Peyer's patch (tissue), 4 donors: ENCODE data around the gene AANAT. TPM values are rescaled to one million over a fixed set of nuclear protein-coding genes. Genes with fewer than 3 reads are reported as not detected.

Source experiments
- DNase-seq, 3 donors: peaks; one replicate each; pipeline ENCODE4 v3.0.0-alpha.2; 2017 to 2019
- H3K27ac ChIP-seq, 4 donors: fragments of 200-600 bp; sonication (generic); one replicate each; pipeline ENCODE4 v1.5.1; 2016 to 2019
- H3K27me3 ChIP-seq, 2 donors: fragments of 200-600 bp; sonication (generic); one replicate each; pipeline ENCODE4 v1.5.1; 2019
- H3K36me3 ChIP-seq, 3 donors: fragments of 200-600 bp; sonication (generic); one replicate each; pipeline ENCODE4 v1.5.1; 2016 to 2019
- H3K4me1 ChIP-seq, 4 donors: fragments of 200-600 bp; sonication (generic); one replicate each; pipeline ENCODE4 v1.5.1; 2016 to 2019
- H3K4me3 ChIP-seq, 4 donors: fragments of 200-600 bp; sonication (generic); 1 replicate in 3 of 4; 2 replicates in 1 of 4; pipeline ENCODE4 v1.5.1; 2016 to 2019; ENCODE audit warnings: mild to moderate bottlenecking in 1 of 4
- H3K9me3 ChIP-seq, 4 donors: fragments of 200-600 bp; sonication (generic); one replicate each; pipeline ENCODE4 v1.5.1; 2016 to 2019; ENCODE audit warnings: mild to moderate bottlenecking in 1 of 4
- POLR2A ChIP-seq, 2 donors: fragments of 450-650 bp; IDR thresholded peaks; one replicate each; pipeline ENCODE4 v1.5.1; 2017; ENCODE audit warnings: antibody characterized with exemption in 2 of 2, mild to moderate bottlenecking in 2 of 2, moderate library complexity in 2 of 2
- total RNA-seq, 4 donors: library from RNA; depleted of rRNA; stranded (reverse); fragments of >200 nt; gene quantifications; one replicate each; pipeline ENCODE4 v1.1.0, GENCODE V29; 2016
- TF ChIP-seq, protein P1 (sequence below), 6 experiments: fragments of 450-650 bp in 4 of 6; fragments of 200-600 bp in 2 of 6; sonication (generic) in 1 of 6; IDR thresholded peaks; one replicate each; pipeline ENCODE4 v1.5.1; 2017 to 2019; ENCODE audit warnings: antibody characterized with exemption in 6 of 6, mild to moderate bottlenecking in 3 of 6, moderate library complexity in 1 of 6

Gene AANAT
- not detected for total RNA-seq

DNA sequence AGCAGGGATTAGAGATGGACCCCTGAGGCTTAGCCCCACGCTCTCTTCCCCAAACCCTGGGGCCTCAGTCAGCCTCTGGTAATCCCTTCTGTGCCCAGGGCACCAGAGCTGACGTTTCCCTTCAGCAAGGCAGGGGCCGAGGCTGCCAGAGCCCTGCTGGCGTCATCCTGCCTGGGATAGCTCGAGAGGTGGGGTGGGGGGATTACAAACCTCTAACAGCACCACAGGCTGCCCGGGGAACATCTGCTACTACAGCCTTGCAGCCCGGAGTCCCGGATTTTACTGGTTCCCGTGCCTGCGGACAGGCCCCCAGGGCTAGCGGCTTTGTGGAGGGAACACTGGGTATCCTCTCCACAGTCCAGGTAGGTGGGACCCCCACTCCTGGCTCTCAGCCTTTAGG lies at the start of gene AANAT:
Gene AANAT, plus strand, starts transcription at position 238 of the 400 bp plus-strand sequence. CDS start 1,144 bp downstream, outside the sequence.
- no peak for DNase-seq

DNA sequence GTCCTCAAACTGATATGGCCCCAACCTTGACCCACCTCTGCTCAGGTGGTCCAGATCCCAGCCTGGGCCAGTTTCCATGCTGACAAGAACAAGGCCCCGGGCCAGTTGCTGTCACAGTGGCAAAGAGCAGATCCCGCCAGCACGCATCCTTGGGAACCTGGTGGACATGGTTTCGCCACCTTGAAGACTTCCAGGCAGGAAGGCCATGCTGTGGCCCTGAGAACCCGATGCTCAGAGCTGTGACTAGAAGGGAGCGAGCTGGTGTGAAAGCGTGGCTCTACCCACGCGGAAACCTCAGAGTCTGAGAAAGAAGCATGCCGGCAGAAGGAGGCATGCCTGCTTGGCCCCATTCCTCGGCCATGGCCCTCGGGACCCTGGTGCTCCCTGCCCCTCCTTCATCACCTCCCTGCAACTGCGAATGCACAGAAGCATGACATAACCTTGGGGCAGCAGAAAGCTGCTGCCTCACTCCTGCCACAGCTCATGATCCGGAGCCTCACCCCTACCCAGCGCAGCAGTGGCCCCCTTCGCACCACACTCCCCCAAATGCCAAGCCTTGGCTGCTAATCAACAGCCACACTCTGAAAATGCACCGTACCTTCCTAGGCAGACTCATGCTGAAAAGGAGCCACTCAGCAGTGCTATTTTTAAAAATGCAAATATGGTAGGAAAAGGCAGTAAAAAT lies 47.7 kb upstream of the AANAT start:
- no peak for DNase-seq

More for the DNA sequence above, at the start of gene AANAT:
- peak within 1 kb of the TSS in 1 of 4 donors; percentile 56 for H3K27ac ChIP-seq
- peaks cover 0 to 9% (median 0%) of the 10 kb centered on the region in 4 donors for H3K4me1 ChIP-seq
- no peaks in the 10 kb centered on the region for H3K27me3 ChIP-seq
- TF ChIP-seq, protein P1, sequence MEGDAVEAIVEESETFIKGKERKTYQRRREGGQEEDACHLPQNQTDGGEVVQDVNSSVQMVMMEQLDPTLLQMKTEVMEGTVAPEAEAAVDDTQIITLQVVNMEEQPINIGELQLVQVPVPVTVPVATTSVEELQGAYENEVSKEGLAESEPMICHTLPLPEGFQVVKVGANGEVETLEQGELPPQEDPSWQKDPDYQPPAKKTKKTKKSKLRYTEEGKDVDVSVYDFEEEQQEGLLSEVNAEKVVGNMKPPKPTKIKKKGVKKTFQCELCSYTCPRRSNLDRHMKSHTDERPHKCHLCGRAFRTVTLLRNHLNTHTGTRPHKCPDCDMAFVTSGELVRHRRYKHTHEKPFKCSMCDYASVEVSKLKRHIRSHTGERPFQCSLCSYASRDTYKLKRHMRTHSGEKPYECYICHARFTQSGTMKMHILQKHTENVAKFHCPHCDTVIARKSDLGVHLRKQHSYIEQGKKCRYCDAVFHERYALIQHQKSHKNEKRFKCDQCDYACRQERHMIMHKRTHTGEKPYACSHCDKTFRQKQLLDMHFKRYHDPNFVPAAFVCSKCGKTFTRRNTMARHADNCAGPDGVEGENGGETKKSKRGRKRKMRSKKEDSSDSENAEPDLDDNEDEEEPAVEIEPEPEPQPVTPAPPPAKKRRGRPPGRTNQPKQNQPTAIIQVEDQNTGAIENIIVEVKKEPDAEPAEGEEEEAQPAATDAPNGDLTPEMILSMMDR (IDR thresholded peaks at IDR 0.05) = no peak
- no peak for TF ChIP-seq POLR2A (IDR thresholded peaks at IDR 0.05)
- H3K9me3 ChIP-seq = no peaks in the 10 kb centered on the region
- H3K4me3 ChIP-seq = no peak within 1 kb of the TSS
- peaks cover 0 to 6% (median 0%) of the 10 kb centered on the region in 3 donors for H3K36me3 ChIP-seq

DNA sequence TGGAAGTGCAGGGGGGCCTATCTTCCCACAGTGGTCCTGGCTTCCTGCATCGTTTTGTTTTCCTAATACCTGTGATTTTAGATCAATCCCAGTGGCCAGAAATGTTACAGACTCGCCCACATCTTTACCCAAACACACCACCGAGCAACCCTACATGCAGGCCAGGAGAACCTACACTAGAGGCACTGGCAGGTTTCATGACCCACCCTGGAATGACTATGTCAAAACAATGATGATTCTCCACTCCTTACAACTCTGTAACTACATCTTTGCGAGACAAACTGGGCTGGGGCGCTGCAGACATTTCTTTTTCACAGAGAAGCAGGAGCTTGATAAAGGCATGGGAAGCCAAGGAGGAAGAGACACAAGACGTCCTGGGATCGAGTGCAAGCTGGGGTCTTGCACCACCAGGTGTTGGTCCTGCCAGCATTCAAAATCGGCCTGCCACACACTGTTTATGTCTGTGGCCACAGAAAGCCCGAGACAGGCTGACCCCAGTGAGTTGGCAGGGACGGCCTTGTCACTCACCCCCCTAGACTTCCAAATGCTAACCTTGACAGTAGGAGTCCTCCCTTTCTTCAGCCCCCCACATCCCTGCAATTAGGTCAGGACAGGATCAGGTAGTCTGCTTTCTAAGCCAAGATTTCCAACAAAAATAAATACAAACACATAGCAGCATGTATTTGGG lies 46.9 kb upstream of the AANAT start:
- Histone ChIP-seq H3K4me3 (no peak overlapping the region), H3K36me3 (no peaks in the 10 kb centered on the region), H3K9me3 (no peaks in the 10 kb centered on the region), H3K27me3 (no peaks in the 10 kb centered on the region), H3K27ac (no peak overlapping the region), H3K4me1 (peaks cover 0 to 6% (median 2%) of the 10 kb centered on the region in 4 donors)
- peak in 1 of 3 donors; percentile 11 for DNase-seq
- TF ChIP-seq, protein P1 (IDR thresholded peaks at IDR 0.05) = no peak
- TF ChIP-seq POLR2A (IDR thresholded peaks at IDR 0.05) = no peak

More for the DNA sequence above, 47.7 kb upstream of the AANAT start:
- no peaks in the 10 kb centered on the region for H3K27me3 ChIP-seq
- no peaks in the 10 kb centered on the region for H3K36me3 ChIP-seq
- peaks cover 0 to 6% (median 2%) of the 10 kb centered on the region in 4 donors for H3K4me1 ChIP-seq
- no peak overlapping the region for H3K27ac ChIP-seq
- TF ChIP-seq, protein P1 (IDR thresholded peaks at IDR 0.05) = no peak
- TF ChIP-seq POLR2A (IDR thresholded peaks at IDR 0.05) = no peak
- H3K9me3 ChIP-seq = no peaks in the 10 kb centered on the region
- H3K4me3 ChIP-seq = no peak overlapping the region

DNA sequence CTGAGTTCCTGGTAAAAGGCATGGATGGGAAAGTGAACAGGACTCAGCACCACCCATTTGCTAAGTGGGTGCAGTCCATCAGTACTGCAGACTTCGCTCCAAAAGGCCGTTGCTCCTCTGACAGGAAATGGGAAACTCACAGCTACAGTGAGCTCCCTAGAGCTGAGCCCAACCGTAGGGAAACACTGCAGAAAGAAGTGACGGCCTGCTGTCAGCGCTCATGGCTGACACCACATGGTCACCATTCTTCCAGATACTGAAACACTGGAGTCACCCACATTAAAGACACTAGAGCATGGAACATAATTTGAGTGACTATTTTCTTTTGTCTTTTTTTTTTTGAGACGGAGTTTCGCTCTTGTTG lies 46.4 kb upstream of the AANAT start:
- H3K9me3 ChIP-seq = no peaks in the 10 kb centered on the region
- H3K4me3 ChIP-seq = no peak overlapping the region
- H3K27me3 ChIP-seq = no peaks in the 10 kb centered on the region
- peaks cover 0 to 6% (median 2%) of the 10 kb centered on the region in 4 donors for H3K4me1 ChIP-seq
- no peak for TF ChIP-seq POLR2A (IDR thresholded peaks at IDR 0.05)
- TF ChIP-seq, protein P1 (IDR thresholded peaks at IDR 0.05) = no peak
- H3K36me3 ChIP-seq = no peaks in the 10 kb centered on the region
- peak in 1 of 3 donors; percentile 6 for DNase-seq
- H3K27ac ChIP-seq = no peak overlapping the region

DNA sequence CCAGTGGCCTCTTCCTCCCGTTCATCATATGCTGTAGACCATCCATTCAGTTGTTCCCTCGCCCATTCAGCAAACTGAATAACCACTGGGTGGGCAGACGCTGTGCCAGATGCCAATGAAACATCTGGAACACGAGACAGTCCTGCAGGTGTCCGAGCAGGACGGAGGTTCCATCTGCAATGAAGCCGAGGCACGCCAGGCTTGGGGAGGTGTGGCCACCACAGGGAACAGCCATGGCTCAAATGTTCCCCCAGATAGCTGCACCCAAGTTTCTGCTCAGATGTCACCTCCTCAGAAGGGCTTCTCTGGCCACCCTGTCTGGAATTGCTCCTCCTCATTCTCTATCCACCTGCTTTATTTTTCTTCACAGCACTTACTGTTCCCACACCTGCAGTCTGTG lies 45.0 kb upstream of the AANAT start:
- H3K9me3 ChIP-seq = no peaks in the 10 kb centered on the region
- no peaks in the 10 kb centered on the region for H3K27me3 ChIP-seq
- no peak overlapping the region for H3K4me3 ChIP-seq
- peak in 1 of 3 donors; percentile 32 for DNase-seq
- no peak for TF ChIP-seq POLR2A (IDR thresholded peaks at IDR 0.05)
- TF ChIP-seq, protein P1 (IDR thresholded peaks at IDR 0.05) = no peak
- H3K4me1 ChIP-seq = peaks cover 0 to 6% (median 4%) of the 10 kb centered on the region in 4 donors
- H3K27ac ChIP-seq = no peak overlapping the region
- no peaks in the 10 kb centered on the region for H3K36me3 ChIP-seq
